HEK293T (cell line): ENCODE measurements around the gene NAV2.

Experiments used
- BHLHE40 ChIP-seq: fragments of 450-650 bp; IDR thresholded peaks from 2 replicates; pipeline ENCODE4 v1.6.1; 2016; ENCODE audit warnings: mild to moderate bottlenecking, moderate library complexity, borderline replicate concordance
- ELF4 ChIP-seq: fragments of 450-650 bp; IDR thresholded peaks from 2 replicates; pipeline ENCODE4 v1.6.1; 2017; ENCODE audit warnings: antibody characterized with exemption
- FOXM1 ChIP-seq: fragments of 450-650 bp; IDR thresholded peaks from 2 replicates; pipeline ENCODE4 v1.6.1; 2017; ENCODE audit warnings: mild to moderate bottlenecking, borderline replicate concordance
- NFRKB ChIP-seq: fragments of 450-650 bp; IDR thresholded peaks from 2 replicates; pipeline ENCODE4 v1.6.1; 2016; ENCODE audit warnings: mild to moderate bottlenecking, moderate library complexity
- SP1 ChIP-seq: fragments of 450-650 bp; IDR thresholded peaks from 2 replicates; pipeline ENCODE4 v1.6.1; 2017
- ZNF384 ChIP-seq: fragments of 450-650 bp; IDR thresholded peaks from 2 replicates; pipeline ENCODE4 v1.6.1; 2016

GRCh38 chr11:19966441-19966840, 253.8 kb downstream of the NAV2 start:
- no peak for TF ChIP-seq BHLHE40
- TF ChIP-seq FOXM1 = no peak
- TF ChIP-seq NFRKB = no peak
- no peak for TF ChIP-seq ZNF384
- TF ChIP-seq SP1 = no peak
- no peak for TF ChIP-seq ELF4
